Thoracic aorta (tissue), 2 donors: ENCODE measurements around the gene AHRR. TPM values are rescaled to one million over a fixed set of nuclear protein-coding genes. Genes with fewer than 3 reads are reported as not detected.

Experiments
- ATAC-seq: fragments of 150-250 bp; one replicate; pipeline ENCODE4 v1.8.0; 2017; ENCODE audit warnings: low read depth; ENCODE audit not compliant: insufficient number of reproducible peaks, low FRiP score
- DNase-seq: peaks from one replicate; pipeline ENCODE4 v3.0.0-alpha.2; 2020; ENCODE audit warnings: low spot score
- H3K27ac ChIP-seq, 2 donors: fragments of 200-600 bp; sonication (generic); 1 replicate in 1 of 2; 2 replicates in 1 of 2; pipeline ENCODE4 v1.5.1; 2016; ENCODE audit warnings: mild to moderate bottlenecking in 2 of 2, moderate library complexity in 2 of 2
- H3K27me3 ChIP-seq: fragments of 200-600 bp; sonication (generic); replicated peaks from 2 replicates; pipeline ENCODE4 v1.6.0; 2016; ENCODE audit warnings: mild to moderate bottlenecking; ENCODE audit not compliant: insufficient read depth
- H3K36me3 ChIP-seq: fragments of 200-600 bp; sonication (generic); one replicate; pipeline ENCODE4 v1.5.1; 2016
- H3K4me1 ChIP-seq, 2 donors: fragments of 200-600 bp; sonication (generic); 1 replicate in 1 of 2; 2 replicates in 1 of 2; pipeline versions ENCODE4 v1.5.1 to v1.6.0; 2016; ENCODE audit warnings: low read depth in 2 of 2, mild to moderate bottlenecking in 1 of 2; ENCODE audit not compliant: control insufficient read depth in 1 of 2
- H3K4me3 ChIP-seq: fragments of 200-600 bp; sonication (generic); 2 replicates; pipeline ENCODE4 v1.5.1; 2016; ENCODE audit warnings: mild to moderate bottlenecking
- H3K9me3 ChIP-seq: fragments of 200-600 bp; sonication (generic); 2 replicates; pipeline ENCODE4 v1.5.1; 2016
- CTCF ChIP-seq: fragments of 200-600 bp; sonication (generic); IDR thresholded peaks from one replicate; pipeline ENCODE4 v1.5.1; 2019; ENCODE audit warnings: antibody characterized with exemption
- total RNA-seq, 2 donors: library from RNA; depleted of rRNA; stranded (reverse); fragments of >200 nt; gene quantifications; one replicate each; pipeline versions ENCODE4 v1.1.0 to v1.2.3, GENCODE V29; 2016

AHRR gene
- total RNA-seq, 2 donors from 2014 or later, result 0.85 to 3.1 TPM

- no peak for TF ChIP-seq CTCF
- ATAC-seq (no peak), DNase-seq (no peak)
- no peaks in the 10 kb centered on the region for H3K27me3 ChIP-seq
- H3K27ac ChIP-seq, result no peak overlapping the region
- no peak overlapping the region for H3K4me3 ChIP-seq
- H3K36me3 ChIP-seq, result peaks cover 51% of the 10 kb centered on the region
- peaks cover 6% of the 10 kb centered on the region for H3K9me3 ChIP-seq
- no peaks in the 10 kb centered on the region for H3K4me1 ChIP-seq
Observed at GRCh38 chr5:455806-456205, 134.3 kb downstream of the AHRR start.

- H3K27me3 ChIP-seq, result no peaks in the 10 kb centered on the region
- peaks cover 50% of the 10 kb centered on the region for H3K36me3 ChIP-seq
- no peak for TF ChIP-seq CTCF
- H3K9me3 ChIP-seq, result peaks cover 4% of the 10 kb centered on the region
- ATAC-seq, result no peak
- no peak overlapping the region for H3K4me3 ChIP-seq
- no peak for DNase-seq
- H3K27ac ChIP-seq, result no peak overlapping the region
- no peaks in the 10 kb centered on the region for H3K4me1 ChIP-seq
Observed at GRCh38 chr5:456351-457194, 135.1 kb downstream of the AHRR start.

- H3K4me1 ChIP-seq, result no peaks in the 10 kb centered on the region
- peaks cover 55% of the 10 kb centered on the region for H3K36me3 ChIP-seq
- DNase-seq (no peak), ATAC-seq (no peak)
- H3K4me3 ChIP-seq, result no peak overlapping the region
- TF ChIP-seq CTCF, result no peak
- no peaks in the 10 kb centered on the region for H3K27me3 ChIP-seq
- no peak overlapping the region for H3K27ac ChIP-seq
- no peaks in the 10 kb centered on the region for H3K9me3 ChIP-seq
Observed at GRCh38 chr5:457195-457961, 135.9 kb downstream of the AHRR start.

- Histone ChIP-seq H3K27ac (no peak overlapping the region), H3K9me3 (no peaks in the 10 kb centered on the region), H3K4me3 (no peak overlapping the region), H3K27me3 (no peaks in the 10 kb centered on the region), H3K36me3 (peaks cover 44% of the 10 kb centered on the region), H3K4me1 (no peaks in the 10 kb centered on the region)
- no peak for TF ChIP-seq CTCF
- no peak for ATAC-seq
- DNase-seq, result no peak
Observed at GRCh38 chr5:458547-459353, 137.2 kb downstream of the AHRR start.
